Adrenal gland (tissue), 12 donors: ENCODE measurements around the gene TBXAS1. TPM values are rescaled to one million over a fixed set of nuclear protein-coding genes. Genes with fewer than 3 reads are reported as not detected.

Source experiments
- DNase-seq, 7 donors: peaks; one replicate each; pipeline ENCODE4 v3.0.0-alpha.2; 2019 to 2020
- H3K27ac ChIP-seq, 5 donors: fragments of 200-600 bp; sonication (generic) in 4 of 5; 1 replicate in 3 of 5; 2 replicates in 2 of 5; pipeline versions ENCODE4 v1.5.1 to v1.8.0; 2016 to 2020; ENCODE audit warnings: mild to moderate bottlenecking in 1 of 5
- H3K27me3 ChIP-seq: fragments of 200-600 bp; 2 replicates; pipeline ENCODE4 v1.8.0; 2021
- H3K36me3 ChIP-seq, 2 donors: fragments of 200-600 bp; replicated peaks in 1 of 2; 1 replicate in 1 of 2; 2 replicates in 1 of 2; pipeline versions ENCODE4 v1.5.1 to v1.8.0; 2018 to 2022
- H3K4me1 ChIP-seq, 2 donors: fragments of 200-600 bp; replicated peaks in 1 of 2; 1 replicate in 1 of 2; 2 replicates in 1 of 2; pipeline versions ENCODE4 v1.5.1 to v1.8.0; 2018 to 2021
- H3K4me3 ChIP-seq, 4 donors: fragments of 200-600 bp; sonication (generic) in 3 of 4; one replicate each; pipeline ENCODE4 v1.5.1; 2016 to 2018
- H3K9me3 ChIP-seq, 3 donors: fragments of 200-600 bp; sonication (generic) in 1 of 3; replicated peaks in 1 of 3; 1 replicate in 2 of 3; 2 replicates in 1 of 3; pipeline versions ENCODE4 v1.5.1 to v1.8.0; 2016 to 2021
- POLR2A ChIP-seq, 2 donors: fragments of 450-650 bp; IDR thresholded peaks; one replicate each; pipeline ENCODE4 v1.6.1; 2017; ENCODE audit warnings: antibody characterized with exemption in 2 of 2, mild to moderate bottlenecking in 2 of 2, moderate library complexity in 1 of 2
- WGBS, 4 donors: extraction: QIAGEN DNeasy Blood & Tissue Kit in 2 of 4; methylation state at CpG; one replicate each; pipeline versions ENCODE4 v1.1.5 to v1.1.7; 2013 to 2017; 5-methylcytosine and 5-hydroxymethylcytosine counted together
- intact Hi-C, 2 donors: fragments of 100-400 bp; cut with DNase I; formaldehyde crosslinking; loops; one replicate each; pipeline versions ENCODE4 v1.14.1 to v1.15.0; 2022 to 2023
- polyA plus RNA-seq, 3 donors: library from polyadenylated mRNA; stranded (reverse); fragments of 200-250 nt in 2 of 3; fragments of 350-450 nt in 1 of 3; fragmentation: Illumina TruSeq in 1 of 3; extraction: RNeasy Lipid Tissue Mini Kit (QIAGEN cat#74804) in 1 of 3; gene quantifications; one replicate each; pipeline ENCODE4 v1.2.3, GENCODE V29; 2013 to 2014
- total RNA-seq, 9 donors: library from RNA; depleted of rRNA in 4 of 9; stranded (reverse); fragments of >200 nt in 4 of 9; fragments of 120-200 nt in 1 of 9; fragmentation: NEBNext Ultra II Directional in 1 of 9; extraction: Animal tissue kit (Norgen Biotek cat#: 25700) in 1 of 9; gene quantifications; one replicate each; pipeline versions ENCODE4 v1.1.0 to v1.2.4, GENCODE V29; 2013 to 2023
- TF ChIP-seq, protein P1 (sequence below), 6 experiments: fragments of 450-650 bp in 4 of 6; fragments of 200-600 bp in 2 of 6; sonication (generic) in 1 of 6; IDR thresholded peaks; 1 replicate in 5 of 6; 2 replicates in 1 of 6; pipeline versions ENCODE4 v1.5.1 to v1.8.0; 2016 to 2021; ENCODE audit warnings: antibody characterized with exemption in 6 of 6, mild to moderate bottlenecking in 2 of 6, moderate library complexity in 1 of 6
- donor health status: healthy with polysubstance abuse.
- donor health status: Bipolar disorder and iron deficiency.
- donor health status: DM: yes; HTN: yes; CAD: no.
- donor health status: DM: no; HTN: no; CAD: no.
- donor health status: DM: no; HTN: no; CAD: no.
- donor health status: DM: yes; HTN: yes; CAD: no.

The TBXAS1 gene
- total and polyA plus RNA-seq, 12 donors: 9.0 to 87.0 (median 27.3) TPM

GRCh38 chr7:139813689-139814088 lies 15.4 kb upstream of the TBXAS1 start:
- no peak for DNase-seq
- WGBS, 4 donors: 80 to 83% (median 82%) methylated on average over 2 of the region's 2 CpGs
- TF ChIP-seq, protein P1, sequence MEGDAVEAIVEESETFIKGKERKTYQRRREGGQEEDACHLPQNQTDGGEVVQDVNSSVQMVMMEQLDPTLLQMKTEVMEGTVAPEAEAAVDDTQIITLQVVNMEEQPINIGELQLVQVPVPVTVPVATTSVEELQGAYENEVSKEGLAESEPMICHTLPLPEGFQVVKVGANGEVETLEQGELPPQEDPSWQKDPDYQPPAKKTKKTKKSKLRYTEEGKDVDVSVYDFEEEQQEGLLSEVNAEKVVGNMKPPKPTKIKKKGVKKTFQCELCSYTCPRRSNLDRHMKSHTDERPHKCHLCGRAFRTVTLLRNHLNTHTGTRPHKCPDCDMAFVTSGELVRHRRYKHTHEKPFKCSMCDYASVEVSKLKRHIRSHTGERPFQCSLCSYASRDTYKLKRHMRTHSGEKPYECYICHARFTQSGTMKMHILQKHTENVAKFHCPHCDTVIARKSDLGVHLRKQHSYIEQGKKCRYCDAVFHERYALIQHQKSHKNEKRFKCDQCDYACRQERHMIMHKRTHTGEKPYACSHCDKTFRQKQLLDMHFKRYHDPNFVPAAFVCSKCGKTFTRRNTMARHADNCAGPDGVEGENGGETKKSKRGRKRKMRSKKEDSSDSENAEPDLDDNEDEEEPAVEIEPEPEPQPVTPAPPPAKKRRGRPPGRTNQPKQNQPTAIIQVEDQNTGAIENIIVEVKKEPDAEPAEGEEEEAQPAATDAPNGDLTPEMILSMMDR (IDR thresholded peaks at IDR 0.05): no peak
- TF ChIP-seq POLR2A (IDR thresholded peaks at IDR 0.05): no peak
- no peak overlapping the region for H3K4me3 ChIP-seq
- no peaks in the 10 kb centered on the region for H3K9me3 ChIP-seq
- H3K27ac ChIP-seq: no peak overlapping the region
- no peaks in the 10 kb centered on the region for H3K27me3 ChIP-seq
- no peaks in the 10 kb centered on the region for H3K36me3 ChIP-seq
- intact Hi-C loops: no loop called here
- H3K4me1 ChIP-seq: no peaks in the 10 kb centered on the region

DNA sequence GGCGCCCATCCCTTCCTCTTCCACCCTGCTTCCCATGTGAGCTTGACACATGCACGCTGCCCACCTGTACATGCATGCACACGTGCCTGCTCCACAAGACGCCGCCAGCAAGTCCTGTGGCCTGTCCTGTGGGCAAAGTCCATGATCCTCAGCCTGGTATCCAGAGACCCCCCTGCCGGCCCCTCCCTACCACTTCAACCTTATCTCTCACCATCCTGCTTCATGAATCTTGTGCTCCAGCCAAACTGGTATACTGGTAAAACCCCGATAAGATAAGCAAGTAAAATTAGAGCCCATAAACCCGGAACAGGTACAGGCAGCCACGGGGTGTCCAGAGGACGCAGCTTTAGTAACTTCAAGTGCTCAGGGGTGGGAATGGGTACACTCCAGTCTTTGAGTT lies 11.8 kb upstream of the TBXAS1 start:
- no peak overlapping the region for H3K27ac ChIP-seq
- no peaks in the 10 kb centered on the region for H3K9me3 ChIP-seq
- H3K27me3 ChIP-seq: no peaks in the 10 kb centered on the region
- no peaks in the 10 kb centered on the region for H3K36me3 ChIP-seq
- intact Hi-C loops: no loop called here
- 85 to 94% (median 92%) methylated on average over 10 of the region's 10 CpGs for WGBS, 4 donors
- H3K4me1 ChIP-seq: no peaks in the 10 kb centered on the region
- no peak for DNase-seq
- no peak for TF ChIP-seq POLR2A (IDR thresholded peaks at IDR 0.05)
- TF ChIP-seq, protein P1 (IDR thresholded peaks at IDR 0.05): no peak
- H3K4me3 ChIP-seq: no peak overlapping the region

DNA sequence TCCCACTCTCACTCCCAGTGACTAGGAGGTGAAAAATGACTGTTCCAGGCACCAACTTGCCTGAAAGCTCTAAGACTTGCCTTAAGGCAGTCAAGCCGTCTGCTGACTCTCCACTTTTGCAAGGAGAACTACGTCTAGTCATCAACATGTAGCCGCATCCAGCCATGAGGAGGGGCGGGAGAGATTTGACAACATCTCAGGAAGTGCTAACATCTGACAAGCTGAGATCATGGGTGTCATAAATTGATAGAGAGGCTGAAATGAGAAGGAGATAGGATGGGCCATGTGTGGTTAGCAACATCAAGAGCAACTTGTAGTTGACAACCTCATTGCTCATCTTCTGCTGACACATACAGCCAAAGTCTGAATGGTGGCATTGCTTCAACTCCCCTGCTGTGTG lies 9.0 kb upstream of the TBXAS1 start:
- no peak for DNase-seq

GRCh38 chr7:139821349-139822105 lies 7.5 kb upstream of the TBXAS1 start:
- no peaks in the 10 kb centered on the region for H3K36me3 ChIP-seq
- 60 to 73% (median 69%) methylated on average over 14 of the region's 14 CpGs for WGBS, 4 donors
- H3K4me1 ChIP-seq: no peaks in the 10 kb centered on the region
- no peaks in the 10 kb centered on the region for H3K27me3 ChIP-seq
- H3K27ac ChIP-seq: no peak overlapping the region
- no peaks in the 10 kb centered on the region for H3K9me3 ChIP-seq
- no peak overlapping the region for H3K4me3 ChIP-seq
- no peak for TF ChIP-seq POLR2A (IDR thresholded peaks at IDR 0.05)
- TF ChIP-seq, protein P1 (IDR thresholded peaks at IDR 0.05): no peak
- intact Hi-C loops: no loop called here
- no peak for DNase-seq

More for the DNA sequence above, 9.0 kb upstream of the TBXAS1 start:
- no peaks in the 10 kb centered on the region for H3K4me1 ChIP-seq
- no peak overlapping the region for H3K4me3 ChIP-seq
- no peaks in the 10 kb centered on the region for H3K9me3 ChIP-seq
- intact Hi-C loops: no loop called here
- TF ChIP-seq, protein P1 (IDR thresholded peaks at IDR 0.05): no peak
- TF ChIP-seq POLR2A (IDR thresholded peaks at IDR 0.05): no peak
- no peaks in the 10 kb centered on the region for H3K36me3 ChIP-seq
- no peak overlapping the region for H3K27ac ChIP-seq
- WGBS, 4 donors: 82 to 85% (median 83%) methylated on average over 4 of the region's 4 CpGs
- H3K27me3 ChIP-seq: no peaks in the 10 kb centered on the region
